Measurements from ENCODE around the gene TMEM254.
"Not testable (repeated sequence)": the region's sequence is repeated elsewhere in the genome, so short reads cannot be mapped to it uniquely, and the experiment has no call there.

DNA sequence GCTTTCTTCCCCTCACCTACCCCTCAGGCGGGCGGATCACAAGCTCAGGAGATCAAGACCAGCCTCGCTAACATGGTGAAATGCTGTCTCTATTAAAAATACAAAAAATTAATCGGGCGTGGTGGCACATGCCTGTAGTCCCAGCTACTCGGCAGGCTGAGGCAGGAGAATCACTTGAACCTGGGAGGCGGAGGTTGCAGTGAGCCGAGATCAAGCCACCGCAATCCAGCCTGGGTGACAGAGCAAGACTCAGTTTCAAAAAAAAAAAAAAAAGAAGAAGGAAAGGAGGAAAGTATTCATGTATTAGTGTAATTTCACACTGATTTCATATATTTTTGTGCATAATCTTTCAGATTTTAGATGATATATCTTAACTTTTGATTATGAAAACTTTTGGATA is 55.2 kb downstream of the TMEM254 start:
- TF ChIP-seq, protein P1, sequence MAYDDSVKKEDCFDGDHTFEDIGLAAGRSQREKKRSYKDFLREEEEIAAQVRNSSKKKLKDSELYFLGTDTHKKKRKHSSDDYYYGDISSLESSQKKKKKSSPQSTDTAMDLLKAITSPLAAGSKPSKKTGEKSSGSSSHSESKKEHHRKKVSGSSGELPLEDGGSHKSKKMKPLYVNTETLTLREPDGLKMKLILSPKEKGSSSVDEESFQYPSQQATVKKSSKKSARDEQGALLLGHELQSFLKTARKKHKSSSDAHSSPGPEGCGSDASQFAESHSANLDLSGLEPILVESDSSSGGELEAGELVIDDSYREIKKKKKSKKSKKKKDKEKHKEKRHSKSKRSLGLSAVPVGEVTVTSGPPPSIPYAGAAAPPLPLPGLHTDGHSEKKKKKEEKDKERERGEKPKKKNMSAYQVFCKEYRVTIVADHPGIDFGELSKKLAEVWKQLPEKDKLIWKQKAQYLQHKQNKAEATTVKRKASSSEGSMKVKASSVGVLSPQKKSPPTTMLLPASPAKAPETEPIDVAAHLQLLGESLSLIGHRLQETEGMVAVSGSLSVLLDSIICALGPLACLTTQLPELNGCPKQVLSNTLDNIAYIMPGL (CRISPR knock-in tag; IDR thresholded peaks at IDR 0.05; ENCODE audit: borderline replicate concordance) = not testable (repeated sequence)
- TF ChIP-seq, protein P2, sequence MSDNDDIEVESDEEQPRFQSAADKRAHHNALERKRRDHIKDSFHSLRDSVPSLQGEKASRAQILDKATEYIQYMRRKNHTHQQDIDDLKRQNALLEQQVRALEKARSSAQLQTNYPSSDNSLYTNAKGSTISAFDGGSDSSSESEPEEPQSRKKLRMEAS (IDR thresholded peaks at IDR 0.05) = not testable (repeated sequence)
